HepG2 (cell line): ENCODE results near the gene PAFAH1B1. TPM values are rescaled to one million over a fixed set of nuclear protein-coding genes. Genes with fewer than 3 reads are reported as not detected.

Experiments used
- CCDC6 ChIP-seq: sonication (generic); formaldehyde crosslinking; IDR thresholded peaks from 2 replicates; pipeline ENCODE4 v1.8.1; 2022; ENCODE audit warnings: mild to moderate bottlenecking, missing genetic modification reagents, moderate library complexity
- CENPT ChIP-seq: sonication (generic); formaldehyde crosslinking; IDR thresholded peaks from 2 replicates; pipeline ENCODE4 v1.8.0; 2022; ENCODE audit warnings: low read depth, mild to moderate bottlenecking, moderate library complexity, missing genetic modification reagents
- DR1 ChIP-seq: sonication (generic); formaldehyde crosslinking; IDR thresholded peaks from 2 replicates; pipeline ENCODE4 v1.8.0; 2021; ENCODE audit warnings: mild to moderate bottlenecking, missing genetic modification reagents, inconsistent platforms
- ETV6 ChIP-seq: sonication (generic); formaldehyde crosslinking; conservative IDR thresholded peaks from 2 replicates; pipeline ENCODE4 v1.4.0; 2020; ENCODE audit warnings: missing genetic modification reagents
- FOXJ3 ChIP-seq: sonication (generic); formaldehyde crosslinking; IDR thresholded peaks from 2 replicates; pipeline ENCODE4 v1.4.0; 2020; ENCODE audit warnings: missing genetic modification reagents, mild to moderate bottlenecking, borderline replicate concordance
- HOXA5 ChIP-seq: sonication (generic); formaldehyde crosslinking; IDR thresholded peaks from 2 replicates; pipeline ENCODE4 v1.4.0; 2020; ENCODE audit warnings: missing genetic modification reagents
- MYNN ChIP-seq: sonication (generic); formaldehyde crosslinking; IDR thresholded peaks from 2 replicates; pipeline ENCODE4 v1.4.0; 2020; ENCODE audit warnings: mild to moderate bottlenecking, low read depth, missing genetic modification reagents
- NFATC3 ChIP-seq: sonication (generic); formaldehyde crosslinking; IDR thresholded peaks from 2 replicates; pipeline ENCODE4 v1.5.1; 2020; ENCODE audit warnings: mild to moderate bottlenecking, missing genetic modification reagents
- PLRG1 ChIP-seq: fragments of 450-650 bp; conservative IDR thresholded peaks from 2 replicates; pipeline ENCODE4 v1.6.1; 2016
- POLR2A ChIP-seq, 2 experiments: IDR thresholded peaks; 2 replicates each; pipeline ENCODE4 v1.6.1; 2011; ENCODE audit warnings: low read depth in 2 of 2, low read length in 2 of 2, mild to moderate bottlenecking in 1 of 2, moderate library complexity in 1 of 2; ENCODE audit not compliant: insufficient read depth in 1 of 2
- RNF2 ChIP-seq: fragments of 450-650 bp; conservative IDR thresholded peaks from 2 replicates; pipeline ENCODE4 v1.6.1; 2016; ENCODE audit warnings: low read depth
- SAP130 ChIP-seq: IDR thresholded peaks from 2 replicates; pipeline ENCODE4 v1.6.1; 2016; ENCODE audit warnings: low read depth
- WIZ ChIP-seq: sonication (generic); formaldehyde crosslinking; IDR thresholded peaks from 2 replicates; pipeline ENCODE4 v1.5.1; 2020; ENCODE audit warnings: mild to moderate bottlenecking, missing genetic modification reagents
- ZNF572 ChIP-seq: sonication (generic); formaldehyde crosslinking; IDR thresholded peaks from 2 replicates; pipeline ENCODE4 v1.5.1; 2020; ENCODE audit warnings: mild to moderate bottlenecking, missing genetic modification reagents
- ZNF607 ChIP-seq: sonication (generic); formaldehyde crosslinking; IDR thresholded peaks from 2 replicates; pipeline ENCODE4 v1.5.1; 2020; ENCODE audit warnings: missing genetic modification reagents, mild to moderate bottlenecking, borderline replicate concordance
- polyA plus RNA-seq, 8 experiments: library from polyadenylated mRNA; depleted of rRNA in 3 of 8; stranded (reverse) in 7 of 8; unstranded in 1 of 8; fragments of >200 nt; fragmentation: Illumina TruSeq in 4 of 8; extraction: Trizol in 4 of 8; gene quantifications; 2 replicates each; pipeline versions ENCODE4 v1.2.1 to v1.2.3, GENCODE V29; 2011 to 2016; ENCODE audit warnings: low read depth in 4 of 8, missing spikeins in 1 of 8, mixed read lengths in 1 of 8; ENCODE audit not compliant: insufficient read depth in 1 of 8
- total RNA-seq, 5 experiments: library from RNA; depleted of rRNA; stranded (reverse); fragments of >200 nt; fragmentation: Illumina TruSeq; extraction: Trizol; gene quantifications; 2 replicates each; pipeline ENCODE4 v1.2.3, GENCODE V29; 2016; ENCODE audit warnings: low read depth in 1 of 5
- TF ChIP-seq, protein P1 (sequence below): sonication (generic); formaldehyde crosslinking; IDR thresholded peaks from 2 replicates; pipeline ENCODE4 v1.4.0; 2020; ENCODE audit warnings: missing genetic modification reagents
- TF ChIP-seq, protein P2 (sequence below): sonication (generic); formaldehyde crosslinking; IDR thresholded peaks from 2 replicates; pipeline ENCODE4 v1.5.0; 2020; ENCODE audit warnings: mild to moderate bottlenecking, missing genetic modification reagents
- TF ChIP-seq, protein P3 (sequence below): sonication (generic); formaldehyde crosslinking; conservative IDR thresholded peaks from 2 replicates; pipeline ENCODE4 v1.4.0; 2020; ENCODE audit warnings: mild to moderate bottlenecking, missing genetic modification reagents, moderate library complexity
- TF ChIP-seq, protein P4 (sequence below): IDR thresholded peaks from 2 replicates; pipeline ENCODE4 v1.6.1; 2016; ENCODE audit warnings: missing compliant biosample characterization, missing genetic modification reagents, borderline replicate concordance
- TF ChIP-seq, protein P5 (sequence below): sonication (generic); formaldehyde crosslinking; IDR thresholded peaks from 2 replicates; pipeline ENCODE4 v1.4.0; 2020; ENCODE audit warnings: missing genetic modification reagents

The PAFAH1B1 gene
- total and polyA plus RNA-seq, 2 of the 13 experiments (the other 11 are each of a cell fraction or from before 2014, with no cell fraction given): 46.0 to 64.9 TPM

DNA sequence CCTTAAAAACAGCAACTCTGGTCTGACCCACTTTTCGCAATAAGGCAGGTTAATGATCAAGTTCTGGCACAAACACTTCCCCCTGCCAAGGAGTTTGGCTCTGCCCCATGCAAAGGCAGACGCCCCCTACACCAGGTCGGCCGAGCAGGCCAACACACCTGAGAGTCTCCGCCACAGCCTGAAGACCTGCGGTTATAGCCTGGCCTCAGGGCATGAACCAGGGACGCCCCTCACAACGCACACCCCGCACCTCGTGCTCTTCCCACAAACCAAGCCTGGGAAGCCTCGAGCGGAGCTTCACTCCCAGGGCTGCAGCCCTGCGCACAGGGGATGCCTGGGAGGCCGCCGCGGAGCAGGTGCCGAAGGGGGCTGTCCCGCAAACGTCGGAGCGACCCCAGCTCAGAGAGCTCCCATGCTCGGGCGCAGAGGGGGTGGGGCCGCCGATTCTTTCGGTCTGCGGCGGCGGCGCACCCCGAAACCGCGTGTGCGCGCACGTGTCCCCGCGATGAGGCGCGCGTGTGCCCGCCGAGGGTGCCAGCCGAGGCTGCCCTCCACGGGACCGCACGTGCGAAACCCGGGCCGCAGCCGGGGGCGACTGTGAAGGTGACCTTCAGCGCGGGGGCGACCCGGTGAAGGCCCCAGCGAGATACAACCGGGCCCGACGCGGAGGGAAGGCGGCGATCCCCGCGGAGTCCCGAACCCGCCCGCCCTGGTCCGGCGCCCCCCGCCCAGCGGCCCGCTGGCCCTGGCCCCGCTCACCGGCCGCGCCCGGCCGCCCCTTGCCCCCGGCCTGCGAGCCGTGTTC is 117.6 kb downstream of the PAFAH1B1 start (continued):
- TF ChIP-seq SAP130 (CRISPR knock-in tag): peak; percentile 67
- TF ChIP-seq, protein P1, sequence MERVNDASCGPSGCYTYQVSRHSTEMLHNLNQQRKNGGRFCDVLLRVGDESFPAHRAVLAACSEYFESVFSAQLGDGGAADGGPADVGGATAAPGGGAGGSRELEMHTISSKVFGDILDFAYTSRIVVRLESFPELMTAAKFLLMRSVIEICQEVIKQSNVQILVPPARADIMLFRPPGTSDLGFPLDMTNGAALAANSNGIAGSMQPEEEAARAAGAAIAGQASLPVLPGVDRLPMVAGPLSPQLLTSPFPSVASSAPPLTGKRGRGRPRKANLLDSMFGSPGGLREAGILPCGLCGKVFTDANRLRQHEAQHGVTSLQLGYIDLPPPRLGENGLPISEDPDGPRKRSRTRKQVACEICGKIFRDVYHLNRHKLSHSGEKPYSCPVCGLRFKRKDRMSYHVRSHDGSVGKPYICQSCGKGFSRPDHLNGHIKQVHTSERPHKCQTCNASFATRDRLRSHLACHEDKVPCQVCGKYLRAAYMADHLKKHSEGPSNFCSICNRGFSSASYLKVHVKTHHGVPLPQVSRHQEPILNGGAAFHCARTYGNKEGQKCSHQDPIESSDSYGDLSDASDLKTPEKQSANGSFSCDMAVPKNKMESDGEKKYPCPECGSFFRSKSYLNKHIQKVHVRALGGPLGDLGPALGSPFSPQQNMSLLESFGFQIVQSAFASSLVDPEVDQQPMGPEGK (CRISPR knock-in tag): peak; percentile 44
- peak; percentile 63; the same call in 1 of the 2 replicates for TF ChIP-seq ZNF572 (CRISPR knock-in tag)
- TF ChIP-seq, protein P2, sequence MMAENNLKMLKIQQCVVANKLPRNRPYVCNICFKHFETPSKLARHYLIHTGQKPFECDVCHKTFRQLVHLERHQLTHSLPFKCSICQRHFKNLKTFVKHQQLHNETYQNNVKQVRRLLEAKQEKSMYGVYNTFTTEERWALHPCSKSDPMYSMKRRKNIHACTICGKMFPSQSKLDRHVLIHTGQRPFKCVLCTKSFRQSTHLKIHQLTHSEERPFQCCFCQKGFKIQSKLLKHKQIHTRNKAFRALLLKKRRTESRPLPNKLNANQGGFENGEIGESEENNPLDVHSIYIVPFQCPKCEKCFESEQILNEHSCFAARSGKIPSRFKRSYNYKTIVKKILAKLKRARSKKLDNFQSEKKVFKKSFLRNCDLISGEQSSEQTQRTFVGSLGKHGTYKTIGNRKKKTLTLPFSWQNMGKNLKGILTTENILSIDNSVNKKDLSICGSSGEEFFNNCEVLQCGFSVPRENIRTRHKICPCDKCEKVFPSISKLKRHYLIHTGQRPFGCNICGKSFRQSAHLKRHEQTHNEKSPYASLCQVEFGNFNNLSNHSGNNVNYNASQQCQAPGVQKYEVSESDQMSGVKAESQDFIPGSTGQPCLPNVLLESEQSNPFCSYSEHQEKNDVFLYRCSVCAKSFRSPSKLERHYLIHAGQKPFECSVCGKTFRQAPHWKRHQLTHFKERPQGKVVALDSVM (CRISPR knock-in tag): no peak
- peak; percentile 87 to 91 for TF ChIP-seq POLR2A (IDR thresholded peaks at IDR 0.05; ENCODE audit: insufficient read depth in 1 of 2, low read depth in 2 of 2, low read length in 2 of 2)
- TF ChIP-seq, protein P3, sequence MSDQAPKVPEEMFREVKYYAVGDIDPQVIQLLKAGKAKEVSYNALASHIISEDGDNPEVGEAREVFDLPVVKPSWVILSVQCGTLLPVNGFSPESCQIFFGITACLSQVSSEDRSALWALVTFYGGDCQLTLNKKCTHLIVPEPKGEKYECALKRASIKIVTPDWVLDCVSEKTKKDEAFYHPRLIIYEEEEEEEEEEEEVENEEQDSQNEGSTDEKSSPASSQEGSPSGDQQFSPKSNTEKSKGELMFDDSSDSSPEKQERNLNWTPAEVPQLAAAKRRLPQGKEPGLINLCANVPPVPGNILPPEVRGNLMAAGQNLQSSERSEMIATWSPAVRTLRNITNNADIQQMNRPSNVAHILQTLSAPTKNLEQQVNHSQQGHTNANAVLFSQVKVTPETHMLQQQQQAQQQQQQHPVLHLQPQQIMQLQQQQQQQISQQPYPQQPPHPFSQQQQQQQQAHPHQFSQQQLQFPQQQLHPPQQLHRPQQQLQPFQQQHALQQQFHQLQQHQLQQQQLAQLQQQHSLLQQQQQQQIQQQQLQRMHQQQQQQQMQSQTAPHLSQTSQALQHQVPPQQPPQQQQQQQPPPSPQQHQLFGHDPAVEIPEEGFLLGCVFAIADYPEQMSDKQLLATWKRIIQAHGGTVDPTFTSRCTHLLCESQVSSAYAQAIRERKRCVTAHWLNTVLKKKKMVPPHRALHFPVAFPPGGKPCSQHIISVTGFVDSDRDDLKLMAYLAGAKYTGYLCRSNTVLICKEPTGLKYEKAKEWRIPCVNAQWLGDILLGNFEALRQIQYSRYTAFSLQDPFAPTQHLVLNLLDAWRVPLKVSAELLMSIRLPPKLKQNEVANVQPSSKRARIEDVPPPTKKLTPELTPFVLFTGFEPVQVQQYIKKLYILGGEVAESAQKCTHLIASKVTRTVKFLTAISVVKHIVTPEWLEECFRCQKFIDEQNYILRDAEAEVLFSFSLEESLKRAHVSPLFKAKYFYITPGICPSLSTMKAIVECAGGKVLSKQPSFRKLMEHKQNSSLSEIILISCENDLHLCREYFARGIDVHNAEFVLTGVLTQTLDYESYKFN (CRISPR knock-in tag): peak; percentile 75
- 0 out of 2 replicates have a peak, but pooled peaks have one; percentile 63 for TF ChIP-seq CCDC6
- no peak for TF ChIP-seq ETV6 (CRISPR knock-in tag)
- no peak for TF ChIP-seq WIZ
- TF ChIP-seq FOXJ3: peak; percentile 62; the same call in 1 of the 2 replicates
- no peak for TF ChIP-seq CENPT (CRISPR knock-in tag)
- TF ChIP-seq NFATC3 (CRISPR knock-in tag): no peak
- TF ChIP-seq, protein P4, sequence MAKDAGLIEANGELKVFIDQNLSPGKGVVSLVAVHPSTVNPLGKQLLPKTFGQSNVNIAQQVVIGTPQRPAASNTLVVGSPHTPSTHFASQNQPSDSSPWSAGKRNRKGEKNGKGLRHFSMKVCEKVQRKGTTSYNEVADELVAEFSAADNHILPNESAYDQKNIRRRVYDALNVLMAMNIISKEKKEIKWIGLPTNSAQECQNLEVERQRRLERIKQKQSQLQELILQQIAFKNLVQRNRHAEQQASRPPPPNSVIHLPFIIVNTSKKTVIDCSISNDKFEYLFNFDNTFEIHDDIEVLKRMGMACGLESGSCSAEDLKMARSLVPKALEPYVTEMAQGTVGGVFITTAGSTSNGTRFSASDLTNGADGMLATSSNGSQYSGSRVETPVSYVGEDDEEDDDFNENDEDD (CRISPR knock-in tag): peak; percentile 19; the same call in 1 of the 2 replicates
- TF ChIP-seq PLRG1: no peak
- no peak for TF ChIP-seq MYNN
- peak; percentile 73 for TF ChIP-seq ZNF607 (CRISPR knock-in tag)
- TF ChIP-seq HOXA5 (CRISPR knock-in tag): peak; percentile 77; the same call in 1 of the 2 replicates
- peak; percentile 83 for TF ChIP-seq RNF2
- peak; percentile 66; the same call in 1 of the 2 replicates for TF ChIP-seq DR1
- TF ChIP-seq, protein P5, sequence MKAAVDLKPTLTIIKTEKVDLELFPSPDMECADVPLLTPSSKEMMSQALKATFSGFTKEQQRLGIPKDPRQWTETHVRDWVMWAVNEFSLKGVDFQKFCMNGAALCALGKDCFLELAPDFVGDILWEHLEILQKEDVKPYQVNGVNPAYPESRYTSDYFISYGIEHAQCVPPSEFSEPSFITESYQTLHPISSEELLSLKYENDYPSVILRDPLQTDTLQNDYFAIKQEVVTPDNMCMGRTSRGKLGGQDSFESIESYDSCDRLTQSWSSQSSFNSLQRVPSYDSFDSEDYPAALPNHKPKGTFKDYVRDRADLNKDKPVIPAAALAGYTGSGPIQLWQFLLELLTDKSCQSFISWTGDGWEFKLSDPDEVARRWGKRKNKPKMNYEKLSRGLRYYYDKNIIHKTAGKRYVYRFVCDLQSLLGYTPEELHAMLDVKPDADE (CRISPR knock-in tag): no peak
